HG02763 (cell line): ENCODE measurements around the gene SECISBP2.

Experiments
- ATAC-seq: cut with Tn5 transposase; IDR thresholded peaks from one replicate; pipeline ENCODE4 v1.9.1; 2021; ENCODE audit warnings: mild to moderate bottlenecking, moderate library complexity; ENCODE audit not compliant: unreplicated experiment

The SECISBP2 gene

DNA sequence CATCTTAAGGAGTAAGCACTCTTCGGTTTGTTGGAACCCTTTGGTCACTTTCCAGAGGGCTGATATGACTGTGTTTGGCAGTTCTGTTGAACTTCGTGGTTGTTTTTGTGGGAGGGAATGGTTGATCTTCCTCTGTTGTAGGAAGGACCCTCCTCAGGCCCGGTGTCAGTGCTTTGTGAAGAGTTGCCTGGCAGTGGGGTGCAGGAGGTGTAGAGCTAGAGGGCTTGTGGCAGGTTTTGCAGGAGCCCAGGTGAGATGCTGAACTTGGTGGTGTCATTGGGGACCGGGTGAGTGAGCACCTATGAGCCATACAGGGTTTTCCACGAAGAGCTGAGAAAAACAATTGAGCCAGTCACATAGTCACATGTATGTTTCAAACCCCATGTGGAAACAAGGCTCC, 27.2 kb downstream of the SECISBP2 start:
- no peak for ATAC-seq

DNA sequence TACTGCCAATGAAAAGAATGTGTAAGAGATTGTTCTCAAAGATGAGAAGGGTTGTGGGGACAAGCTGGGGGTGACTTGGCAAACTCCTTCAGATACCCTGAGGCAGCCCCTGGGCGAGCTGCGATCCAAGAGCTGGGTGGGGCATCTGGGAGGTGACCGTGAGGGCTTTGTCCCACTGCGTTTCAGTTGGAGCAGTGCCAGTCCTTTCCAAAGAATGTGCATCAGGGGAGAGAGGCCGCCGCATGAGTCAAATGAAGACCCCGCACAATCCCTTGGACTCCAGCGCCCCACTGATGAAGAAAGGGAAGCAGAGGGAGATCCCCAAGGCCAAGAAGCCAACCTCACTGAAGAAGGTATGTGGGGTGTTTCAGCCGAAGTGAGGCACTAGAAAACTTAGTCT, 28.4 kb downstream of the SECISBP2 start:
- no peak for ATAC-seq

DNA sequence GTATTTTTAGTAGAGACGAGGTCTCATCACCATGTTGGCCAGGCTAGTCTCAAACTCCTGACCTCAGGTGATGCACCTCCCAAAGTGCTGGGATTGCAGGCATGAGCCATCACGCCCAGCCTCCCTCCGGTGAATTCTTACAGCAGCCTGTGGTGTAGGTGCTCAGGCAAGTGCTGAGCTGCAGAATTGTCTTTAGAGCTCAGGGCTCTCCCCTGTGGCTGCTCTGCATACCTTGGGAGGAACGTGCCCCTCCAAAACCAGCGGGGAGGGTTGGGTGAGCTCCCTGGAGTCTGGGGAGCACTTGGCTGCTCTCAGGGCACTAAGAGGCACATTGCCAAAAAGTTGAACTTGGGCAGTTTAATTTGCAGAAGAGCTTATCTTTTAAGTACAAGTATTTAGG, 29.4 kb downstream of the SECISBP2 start:
- ATAC-seq: no peak

DNA sequence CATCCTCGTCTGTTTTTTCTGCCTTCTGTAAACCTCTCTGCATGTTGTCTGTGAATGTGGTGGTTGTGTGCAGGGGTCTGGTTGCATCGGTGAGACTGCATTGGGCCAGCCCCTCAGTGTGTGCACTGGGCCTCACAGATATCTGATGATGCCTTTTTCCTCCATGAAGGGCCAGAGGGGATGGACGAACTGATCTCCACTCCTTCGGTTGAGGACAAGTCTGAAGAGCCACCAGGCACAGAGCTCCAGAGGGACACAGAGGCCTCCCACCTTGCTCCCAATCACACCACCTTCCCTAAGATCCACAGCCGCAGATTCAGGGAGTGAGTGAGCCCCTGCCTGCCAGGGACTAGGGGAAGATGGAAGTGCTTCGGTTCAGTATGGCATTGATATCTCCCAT, 31.3 kb downstream of the SECISBP2 start:
- no peak for ATAC-seq

DNA sequence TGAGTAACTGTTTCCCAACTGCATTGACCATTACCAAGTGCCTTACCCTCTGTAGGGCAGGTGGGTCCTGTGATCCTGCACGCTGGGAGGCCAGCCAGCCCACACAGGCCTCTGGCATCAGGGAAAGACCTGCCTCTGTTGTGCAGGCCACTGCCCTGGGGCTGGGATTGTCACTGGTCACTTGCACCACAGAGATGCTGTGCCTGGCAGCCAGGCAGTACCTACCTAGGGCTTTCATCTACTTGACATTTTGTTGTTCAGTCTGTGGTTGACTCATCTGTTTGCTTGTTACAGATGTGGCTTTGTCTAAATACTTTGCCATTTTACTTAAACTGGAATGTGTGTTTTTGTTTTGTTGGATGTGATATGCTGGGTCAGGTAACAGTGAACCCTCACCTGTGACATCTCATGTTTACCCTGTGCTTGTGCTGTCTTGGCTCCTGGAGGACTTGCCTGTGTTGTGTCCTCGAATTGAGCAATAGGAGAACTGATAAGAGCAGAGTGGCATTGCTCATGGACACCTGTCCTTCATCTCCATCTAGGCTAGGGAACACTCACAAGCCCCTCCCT, 32.8 kb downstream of the SECISBP2 start:
- no peak for ATAC-seq

DNA sequence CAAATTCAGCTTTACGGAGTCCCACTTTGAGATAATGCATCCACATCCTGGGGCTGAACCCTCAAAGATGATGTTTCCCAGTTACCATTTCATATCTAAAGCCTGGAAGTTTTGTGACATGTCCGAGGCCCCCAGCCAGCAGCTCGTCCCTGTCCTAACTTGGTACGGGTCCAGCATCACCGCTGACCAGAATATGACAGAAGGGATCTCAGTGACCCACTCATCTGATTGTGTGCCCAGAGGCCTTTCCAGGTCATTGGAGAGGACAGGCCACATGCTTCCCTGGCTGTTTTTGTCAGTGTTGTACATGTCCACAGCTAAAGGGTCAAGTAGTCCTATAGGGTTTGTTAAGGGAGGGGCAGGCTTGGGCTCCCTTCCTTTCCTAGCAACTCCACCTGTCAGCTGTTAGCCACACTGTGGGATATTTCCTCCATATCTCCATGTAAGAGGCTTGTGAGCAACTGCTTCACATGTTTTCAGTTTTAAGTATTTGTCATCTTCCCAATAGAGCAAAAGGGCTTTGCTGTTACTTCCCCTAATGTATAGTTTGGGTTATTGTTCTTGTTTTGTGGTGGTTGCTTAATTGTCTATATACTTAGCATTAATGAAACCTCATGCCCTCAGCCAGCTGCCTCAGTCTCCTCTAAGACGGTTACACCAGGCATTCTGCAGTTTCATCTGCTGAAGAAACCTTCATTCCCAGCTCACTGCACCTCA, 33.4 kb downstream of the SECISBP2 start:
- ATAC-seq: no peak

DNA sequence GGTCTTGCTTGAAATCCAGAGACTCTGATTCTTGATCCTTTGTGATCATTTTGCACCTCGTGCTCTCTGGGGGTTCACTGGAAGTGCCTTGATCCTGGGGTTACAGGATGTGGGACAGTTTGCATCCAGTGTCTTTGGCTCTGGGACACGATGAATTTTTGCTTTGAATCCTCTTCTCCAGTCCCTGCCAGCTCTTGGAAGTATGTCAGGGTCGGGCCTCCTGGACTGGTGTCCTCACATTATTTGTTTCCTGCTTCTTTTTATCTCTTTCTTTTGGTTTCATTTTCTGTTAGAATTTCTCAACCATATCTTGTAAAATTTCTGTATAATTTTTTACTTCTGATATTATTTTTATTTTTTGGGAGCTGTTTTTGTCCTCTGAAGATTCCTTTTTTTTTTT, 34.2 kb downstream of the SECISBP2 start:
- no peak for ATAC-seq

DNA sequence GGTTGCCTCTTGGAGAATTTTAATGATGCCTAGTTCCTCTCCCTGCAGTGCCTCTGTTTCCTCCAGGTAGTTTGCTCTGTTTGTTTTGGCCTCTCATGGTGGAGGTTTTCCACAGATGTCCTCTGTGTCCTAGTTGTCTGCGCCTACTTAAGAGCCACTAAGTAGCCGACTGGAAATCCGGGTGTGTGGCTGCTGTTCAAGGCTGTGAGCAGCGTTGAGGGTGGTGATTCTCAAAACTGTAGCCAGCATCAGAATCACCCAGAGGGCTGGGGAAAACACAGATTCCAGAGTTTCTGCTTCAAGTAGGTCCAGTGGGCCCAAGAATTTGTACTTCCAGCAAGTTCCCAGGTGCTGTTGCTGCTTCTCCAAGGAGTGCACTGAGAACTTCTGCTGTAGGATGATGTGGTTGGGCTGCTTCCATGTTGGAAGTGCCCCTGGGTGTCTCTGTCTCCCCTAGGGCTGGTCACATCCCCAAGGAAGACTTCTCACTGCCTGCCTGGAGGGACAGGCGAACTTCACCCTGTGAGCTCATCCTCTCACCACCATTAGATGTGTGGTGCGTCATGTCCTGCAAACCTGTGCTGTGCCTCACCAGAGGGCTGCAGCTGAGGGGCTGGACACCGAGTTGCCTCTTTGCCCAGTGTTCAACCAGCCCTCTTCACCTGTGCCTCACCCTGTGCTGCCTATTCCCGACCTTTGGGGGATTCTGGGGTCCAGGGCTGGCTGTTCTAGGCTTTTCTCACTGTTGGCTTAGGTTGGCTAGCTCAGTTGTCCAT, 34.8 kb downstream of the SECISBP2 start:
- no peak for ATAC-seq

DNA sequence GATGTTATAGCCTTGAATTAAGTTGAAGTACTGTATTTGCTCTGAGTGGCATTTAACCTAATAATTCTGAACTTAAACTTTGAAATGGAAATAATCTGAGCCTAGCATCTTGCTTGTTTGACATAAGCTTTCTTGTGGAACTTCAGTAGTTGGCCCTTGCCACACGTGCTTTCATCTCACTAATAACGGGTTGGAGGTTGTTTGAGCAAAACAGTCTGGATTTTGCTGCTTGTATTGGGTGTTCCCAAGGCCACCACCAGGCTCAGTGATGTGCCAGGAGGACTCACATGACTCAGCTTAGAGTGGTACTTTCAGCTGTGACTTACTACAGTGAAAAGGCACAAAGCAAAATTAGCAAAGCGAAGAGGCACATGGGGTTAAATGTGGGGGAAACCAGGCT, 35.7 kb downstream of the SECISBP2 start:
- no peak for ATAC-seq

DNA sequence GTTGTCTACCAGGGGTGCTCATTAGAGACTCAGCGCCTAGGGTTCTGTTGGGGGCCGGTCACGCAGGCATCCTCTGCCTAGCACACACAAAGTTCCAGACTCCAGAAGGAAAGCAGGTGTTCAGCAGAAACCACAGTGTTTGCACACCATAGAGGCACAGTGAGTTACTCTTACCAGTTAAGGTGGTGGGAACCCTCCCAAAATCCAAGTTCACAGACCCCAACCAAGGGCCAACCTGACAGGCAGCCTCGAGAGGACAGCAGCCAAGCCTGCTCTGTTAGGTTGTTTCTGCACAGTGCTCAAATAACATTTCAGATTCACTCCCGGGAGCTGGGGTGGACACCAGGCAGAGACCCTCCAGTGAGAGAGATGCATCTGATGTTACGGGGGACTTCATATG, 36.2 kb downstream of the SECISBP2 start:
- ATAC-seq: no peak

DNA sequence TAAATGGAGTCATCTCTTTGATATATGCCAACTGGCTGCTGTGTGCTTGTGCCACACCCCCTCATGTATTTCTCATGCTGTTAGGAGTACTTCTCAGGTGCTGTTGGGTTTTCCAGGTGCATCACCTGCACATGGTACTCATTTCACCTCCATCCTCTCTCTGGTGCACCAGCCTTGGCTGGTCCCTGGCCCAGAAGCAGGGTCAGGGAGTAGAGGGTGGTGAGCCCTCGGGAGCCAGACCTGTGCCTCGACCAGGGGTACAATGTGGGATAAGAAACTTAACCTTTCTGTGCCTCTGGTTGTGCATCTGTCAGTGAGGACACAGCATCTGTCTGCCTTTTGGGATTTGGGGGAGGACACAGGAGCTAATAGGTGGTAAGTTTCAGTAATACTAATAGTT, 38.5 kb downstream of the SECISBP2 start:
- no peak for ATAC-seq

DNA sequence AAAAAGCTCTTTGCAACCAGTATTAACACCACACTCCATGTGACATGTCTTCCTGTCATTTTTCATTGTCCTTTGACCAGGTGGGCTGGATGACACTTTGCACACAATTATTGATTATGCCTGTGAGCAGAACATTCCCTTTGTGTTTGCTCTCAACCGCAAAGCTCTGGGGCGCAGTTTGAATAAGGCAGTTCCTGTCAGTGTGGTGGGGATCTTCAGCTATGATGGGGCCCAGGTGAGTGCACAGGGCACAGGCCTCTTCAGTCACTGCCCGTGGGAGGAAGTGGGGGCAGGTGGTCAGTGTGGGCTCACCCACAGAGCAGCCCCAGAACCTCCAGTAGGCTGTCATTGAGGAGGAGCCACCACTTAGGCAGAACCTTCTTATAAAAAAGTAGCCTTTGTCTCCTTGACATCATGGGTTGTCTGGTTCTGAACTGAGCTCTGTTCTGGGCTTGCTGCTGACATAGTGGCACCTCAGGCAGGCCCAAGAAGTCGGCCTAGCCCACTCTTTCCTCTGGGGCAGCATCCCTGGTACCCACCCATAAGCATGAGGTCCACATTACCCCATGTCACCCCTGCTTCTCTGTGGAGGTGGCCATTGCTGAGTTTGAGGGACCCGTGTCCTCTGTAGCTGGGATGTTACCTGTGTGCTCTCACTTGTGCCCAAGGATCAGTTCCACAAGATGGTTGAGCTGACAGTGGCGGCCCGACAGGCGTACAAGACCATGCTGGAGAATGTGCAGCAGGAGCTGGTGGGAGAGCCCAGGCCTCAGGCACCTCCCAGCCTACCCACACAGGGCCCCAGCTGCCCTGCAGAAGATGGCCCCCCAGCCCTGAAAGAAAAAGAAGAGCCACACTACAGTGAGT, 39.3 kb downstream of the SECISBP2 start:
- ATAC-seq: no peak

DNA sequence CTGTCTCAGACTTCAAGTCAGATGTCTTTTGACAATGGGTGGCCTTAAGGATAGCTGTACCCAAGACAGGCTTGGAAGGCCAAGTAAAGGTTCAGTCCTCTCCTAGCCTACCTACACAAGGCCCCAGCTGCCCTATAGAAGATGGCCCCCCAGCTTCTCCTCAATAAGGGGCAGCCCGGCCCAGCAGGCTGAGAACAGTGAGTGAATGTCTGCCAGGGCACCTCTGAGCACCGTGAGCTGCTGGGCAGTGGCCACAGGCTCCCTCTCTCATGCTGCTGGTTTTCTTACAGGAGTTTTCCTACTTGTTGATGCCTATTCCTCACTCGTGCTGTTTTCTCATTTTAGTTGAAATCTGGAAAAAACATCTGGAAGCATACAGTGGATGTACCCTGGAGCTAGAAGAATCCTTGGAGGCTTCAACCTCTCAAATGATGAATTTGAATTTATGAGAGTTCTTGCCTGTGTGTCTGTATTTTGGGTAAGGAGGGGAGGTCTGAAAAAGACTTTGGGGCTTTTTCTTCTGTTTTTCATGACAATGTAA, 40.1 kb downstream of the SECISBP2 start:
- ATAC-seq: no peak

DNA sequence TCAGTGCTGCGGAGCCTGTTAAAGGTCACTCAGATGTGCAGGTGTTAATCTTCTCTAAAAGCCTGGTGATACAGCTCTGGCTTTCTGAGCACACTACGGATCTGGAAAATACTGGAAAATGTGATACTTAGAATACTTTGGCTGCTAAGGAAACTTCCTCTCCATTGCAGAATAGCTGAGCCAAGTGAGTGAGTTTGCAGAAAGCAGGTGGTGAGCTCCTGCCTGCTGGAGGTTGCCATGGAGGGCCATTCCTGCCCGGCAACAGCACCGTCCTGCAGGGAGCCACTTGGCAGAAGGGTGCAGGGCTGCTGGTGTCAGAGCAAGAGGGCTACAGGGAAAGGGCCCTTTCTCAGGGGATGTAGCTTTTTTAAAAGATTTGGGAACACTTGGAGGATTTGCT, 40.7 kb downstream of the SECISBP2 start:
- ATAC-seq: no peak

DNA sequence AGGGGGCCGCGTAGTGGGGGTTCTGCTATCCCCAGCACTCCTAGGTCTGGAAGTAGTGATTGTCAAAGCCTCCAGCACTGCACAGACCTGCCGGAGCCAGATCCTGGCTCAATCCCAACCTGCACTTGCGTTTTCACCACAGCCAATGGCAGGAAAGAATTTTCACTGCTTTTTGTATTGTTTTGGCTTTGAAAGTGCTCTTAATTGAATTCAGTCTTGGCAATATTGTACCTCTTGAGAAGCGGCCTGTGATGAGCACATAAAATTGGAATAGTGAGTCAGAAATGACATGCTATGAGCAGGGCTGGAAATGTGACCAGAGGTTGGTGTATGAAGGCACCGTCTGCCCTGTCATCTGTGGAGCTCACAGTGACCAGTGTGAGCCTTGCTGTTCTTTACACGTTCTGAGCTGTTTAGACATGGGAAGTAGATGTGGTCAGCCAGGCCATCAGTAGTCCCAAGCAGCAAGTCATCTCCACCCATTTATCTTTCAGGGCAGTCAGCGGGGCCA, 41.5 kb downstream of the SECISBP2 start:
- no peak for ATAC-seq

DNA sequence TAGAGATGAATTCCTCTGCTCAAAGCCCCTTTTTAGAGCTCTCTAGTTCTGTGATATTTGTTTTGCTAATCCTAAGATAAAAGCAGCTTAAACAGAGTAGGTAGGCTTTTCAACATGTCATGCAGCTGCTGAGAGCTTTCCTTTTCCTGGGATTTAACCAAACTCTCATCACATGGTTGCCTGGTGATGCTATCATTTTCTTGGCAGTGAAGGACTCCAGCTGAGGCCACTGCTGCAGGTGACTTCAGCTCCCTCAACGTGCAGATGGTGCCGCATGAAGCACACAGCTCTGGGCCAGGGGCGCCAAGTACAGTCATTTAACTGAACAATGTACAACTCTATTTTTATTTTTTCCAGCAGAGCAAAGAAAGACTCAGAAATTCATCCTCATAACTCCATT, 42.2 kb downstream of the SECISBP2 start:
- no peak for ATAC-seq

DNA sequence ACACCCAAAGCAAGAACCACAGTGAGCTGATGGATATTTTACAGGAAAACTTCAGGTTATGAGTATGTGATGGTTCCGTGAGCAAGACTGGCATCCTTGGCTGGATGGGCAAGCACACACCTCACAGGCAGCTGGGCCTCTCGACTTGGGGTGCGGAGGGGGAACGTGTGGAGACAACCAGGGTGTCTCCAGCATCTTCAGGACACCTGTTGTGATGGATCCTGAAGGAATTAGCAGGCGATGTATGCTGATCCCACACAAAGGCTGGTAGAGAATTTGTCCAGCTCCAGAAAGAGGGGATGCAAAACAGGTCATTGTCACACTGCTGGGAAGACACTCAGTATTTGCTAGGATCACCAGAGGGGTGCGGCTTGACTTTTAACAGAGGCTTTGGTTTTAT, 42.7 kb downstream of the SECISBP2 start:
- ATAC-seq: no peak

DNA sequence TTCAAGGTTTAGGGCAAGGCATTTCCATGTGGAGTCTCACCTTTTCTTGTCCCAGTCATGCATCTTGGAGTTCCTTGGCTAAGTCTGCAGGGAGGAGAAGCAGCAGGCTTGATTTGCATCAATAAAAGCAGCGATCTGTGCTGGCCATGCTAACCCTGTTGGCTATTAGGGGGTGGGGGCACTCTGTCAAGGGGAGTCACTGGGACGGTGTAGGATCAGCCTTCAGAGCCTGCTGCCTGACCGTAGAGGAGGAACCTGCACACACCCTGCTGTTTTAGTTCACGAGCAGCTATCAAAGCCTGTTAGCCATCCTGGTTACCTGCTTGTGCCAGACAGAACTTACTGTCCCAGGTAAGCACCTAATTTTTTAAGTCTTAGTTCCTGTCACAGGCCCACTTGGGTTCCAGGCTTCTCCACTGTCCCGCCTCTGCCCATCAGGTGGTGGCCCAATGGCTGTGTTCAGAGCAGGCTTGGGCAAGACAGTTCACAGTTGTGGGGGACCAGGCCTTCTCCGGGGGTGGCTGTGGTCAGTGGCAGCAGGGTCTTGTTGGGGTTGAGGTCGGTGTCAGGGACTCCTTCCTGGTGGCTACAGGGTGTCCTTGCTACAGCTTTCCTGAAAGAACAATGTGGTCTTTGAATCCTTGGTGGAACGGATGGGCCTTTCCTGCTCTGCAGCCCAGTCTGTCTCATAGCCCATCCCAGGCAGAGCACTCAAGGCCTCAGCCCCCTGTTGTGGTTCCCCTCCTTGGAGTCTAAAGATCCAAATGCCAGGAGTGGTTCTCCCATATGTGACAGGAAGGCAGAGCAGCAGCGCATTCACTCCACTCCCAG, 43.7 kb downstream of the SECISBP2 start:
- ATAC-seq: no peak

DNA sequence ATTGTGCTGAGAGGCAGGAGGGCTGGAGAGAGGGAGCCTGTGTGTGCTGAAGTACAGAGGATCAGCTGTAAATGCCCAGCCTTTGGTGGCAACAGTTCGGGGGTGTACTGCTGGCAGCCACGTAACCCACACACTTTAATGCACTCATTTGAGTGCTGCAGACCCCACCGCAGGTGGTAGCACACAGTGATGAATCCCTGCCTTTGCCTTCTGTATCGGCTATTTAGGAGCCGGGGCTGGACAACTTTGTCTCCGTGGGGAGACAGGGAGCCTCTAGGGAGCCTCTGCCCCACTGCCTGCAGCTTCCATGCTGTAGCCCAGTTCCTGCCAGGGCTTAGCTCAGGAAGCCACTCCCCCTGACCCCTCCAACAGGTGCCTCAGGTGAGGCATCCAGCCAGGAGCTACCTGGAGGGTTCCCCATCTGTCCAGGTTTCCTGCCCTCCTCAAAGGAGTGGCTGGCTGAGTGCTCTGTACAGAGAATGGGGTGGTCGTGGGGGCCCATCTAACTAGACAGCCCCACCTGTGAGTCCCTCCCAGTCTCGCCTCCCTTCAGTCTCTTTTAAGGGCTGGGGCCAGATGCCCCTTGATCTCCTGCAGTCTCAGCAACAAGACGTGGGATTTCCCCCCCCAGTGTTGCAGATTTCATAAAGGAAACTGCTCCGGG, 44.5 kb downstream of the SECISBP2 start:
- no peak for ATAC-seq

DNA sequence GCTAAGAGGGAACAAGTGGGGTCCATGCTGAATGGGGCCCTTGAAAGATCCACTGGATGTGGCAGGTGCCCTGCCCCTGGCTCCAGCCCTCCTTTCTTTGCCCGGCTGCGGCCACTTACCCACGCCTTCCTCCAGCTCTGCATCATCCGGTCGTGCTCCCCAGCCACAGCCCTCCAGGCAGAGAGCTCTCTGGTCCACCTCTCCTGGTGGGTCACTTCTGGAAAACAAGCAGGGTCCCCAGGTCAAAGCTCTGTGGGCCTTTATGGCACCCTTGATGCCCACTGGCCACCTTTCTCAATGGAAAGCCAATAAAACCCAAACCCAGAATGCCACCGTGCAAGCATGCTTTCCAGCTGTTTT, 45.0 kb downstream of the SECISBP2 start:
- ATAC-seq: no peak
